Testis (tissue), 2 donors: ENCODE measurements around the gene PLBD1.

ENCODE experiments used
- CTCF ChIP-seq, 3 experiments: fragments of 450-650 bp in 2 of 3; fragments of 200-600 bp in 1 of 3; sonication (generic) in 1 of 3; IDR thresholded peaks; one replicate each; pipeline ENCODE4 v1.5.1; 2016 to 2019; ENCODE audit warnings: antibody characterized with exemption in 3 of 3, mild to moderate bottlenecking in 2 of 3, moderate library complexity in 1 of 3
- POLR2A ChIP-seq: fragments of 450-650 bp; IDR thresholded peaks from one replicate; pipeline ENCODE4 v1.6.1; 2017; ENCODE audit warnings: antibody characterized with exemption, mild to moderate bottlenecking, moderate library complexity

GRCh38 chr12:14532152-14532551 is 35.5 kb downstream of the PLBD1 start:
- TF ChIP-seq POLR2A = no peak
- no peak for TF ChIP-seq CTCF (IDR thresholded peaks at IDR 0.05)
